Karpas-422 (cell line): ENCODE data around the gene IL20RB. TPM values are rescaled to one million over a fixed set of nuclear protein-coding genes. Genes with fewer than 3 reads are reported as not detected.
A peak's percentile ranks its signal among the peaks of the same experiment; 100 is the strongest.
"Not testable (repeated sequence)": the region's sequence is repeated elsewhere in the genome, so short reads cannot be mapped to it uniquely, and the experiment has no call there.

ENCODE experiments used
- DNase-seq: peaks from one replicate; pipeline ENCODE4 v3.0.0-alpha.2; 2015
- H2AFZ ChIP-seq: fragments of 200-600 bp; sonication (generic); 2 replicates; pipeline ENCODE4 v1.6.1; 2014; ENCODE audit warnings: antibody characterized with exemption, low read length, mixed read lengths
- H3K27ac ChIP-seq: fragments of 200-600 bp; sonication (generic); 2 replicates; pipeline ENCODE4 v1.5.1; 2014; ENCODE audit warnings: mild to moderate bottlenecking, low read length, moderate library complexity
- H3K27me3 ChIP-seq: fragments of 200-600 bp; sonication (generic); 2 replicates; pipeline ENCODE4 v1.6.1; 2014; ENCODE audit warnings: low read length, mixed read lengths
- H3K36me3 ChIP-seq: fragments of 200-600 bp; sonication (generic); 2 replicates; pipeline ENCODE4 v1.6.1; 2014; ENCODE audit warnings: low read length, mixed read lengths; ENCODE audit not compliant: insufficient read depth
- H3K4me1 ChIP-seq: fragments of 200-600 bp; sonication (generic); 2 replicates; pipeline ENCODE4 v1.6.1; 2014; ENCODE audit warnings: mild to moderate bottlenecking, low read length, mixed read lengths
- H3K4me2 ChIP-seq: fragments of 200-600 bp; sonication (generic); 2 replicates; pipeline ENCODE4 v1.6.1; 2014; ENCODE audit warnings: low read length, low read depth, mild to moderate bottlenecking; ENCODE audit not compliant: poor library complexity, severe bottlenecking
- H3K4me3 ChIP-seq: fragments of 200-600 bp; sonication (generic); 2 replicates; pipeline ENCODE4 v1.5.1; 2014; ENCODE audit warnings: mild to moderate bottlenecking, antibody characterized with exemption, low read length, mixed read lengths
- H3K79me2 ChIP-seq: fragments of 200-600 bp; sonication (generic); 2 replicates; pipeline ENCODE4 v1.6.1; 2014; ENCODE audit warnings: mild to moderate bottlenecking, low read length, mixed read lengths
- H3K9ac ChIP-seq: fragments of 200-600 bp; sonication (generic); 2 replicates; pipeline ENCODE4 v1.6.0; 2014; ENCODE audit warnings: low read length
- H3K9me2 ChIP-seq: fragments of 200-600 bp; sonication (generic), shearing (Covaris generic); replicated peaks from 2 replicates; pipeline ENCODE4 v1.6.0; 2014; ENCODE audit warnings: mild to moderate bottlenecking, low read length, moderate library complexity; ENCODE audit not compliant: insufficient read depth
- H3K9me3 ChIP-seq: fragments of 300-700, 200-600 bp; sonication (generic); 2 replicates; pipeline ENCODE4 v1.6.1; 2014; ENCODE audit warnings: low read length, mixed read lengths
- H4K20me1 ChIP-seq: fragments of 200-600 bp; sonication (generic); 2 replicates; pipeline ENCODE4 v1.6.1; 2014; ENCODE audit warnings: mild to moderate bottlenecking, antibody characterized with exemption, low read length, low read depth; ENCODE audit not compliant: insufficient read depth
- total RNA-seq: library from RNA; depleted of rRNA; stranded (reverse); fragments of >200 nt; shearing (Covaris generic); gene quantifications from 2 replicates; pipeline ENCODE4 v1.2.3, GENCODE V29; 2014; ENCODE audit warnings: low replicate concordance

The IL20RB gene
- total RNA-seq, 1 experiment from 2014 or later, result 1.1 TPM

DNA sequence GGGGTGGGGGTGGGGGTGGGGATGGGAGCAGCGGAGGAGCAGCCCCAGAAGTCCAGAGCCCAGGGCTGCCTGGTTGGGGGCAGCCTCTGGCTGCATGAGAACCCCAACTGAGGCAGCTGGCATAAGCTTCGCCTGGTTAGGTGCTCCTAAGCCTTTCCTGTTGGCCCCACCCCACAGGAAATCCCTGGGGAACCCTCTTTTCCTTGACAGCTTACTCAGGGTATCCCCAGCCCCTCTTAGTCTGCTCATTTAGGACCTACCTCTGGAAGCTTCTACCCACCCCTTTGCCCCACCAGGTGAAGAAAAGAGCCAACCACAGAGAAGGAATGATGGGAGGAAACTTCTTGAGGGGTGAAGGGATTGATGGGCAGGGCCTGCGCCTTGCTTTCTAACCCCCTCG, 53.4 kb downstream of the IL20RB start:
- Histone ChIP-seq H3K4me3 (no peak overlapping the region), H2AFZ (no peak overlapping the region), H3K79me2 (no peaks in the 10 kb centered on the region), H3K36me3 (no peaks in the 10 kb centered on the region), H3K4me1 (peaks cover 23% of the 10 kb centered on the region), H4K20me1 (no peaks in the 10 kb centered on the region), H3K9me2 (no peaks in the 10 kb centered on the region), H3K9ac (no peak overlapping the region), H3K27me3 (no peaks in the 10 kb centered on the region), H3K9me3 (no peaks in the 10 kb centered on the region), H3K4me2 (no peak overlapping the region), H3K27ac (no peak overlapping the region)
- no peak for DNase-seq

DNA sequence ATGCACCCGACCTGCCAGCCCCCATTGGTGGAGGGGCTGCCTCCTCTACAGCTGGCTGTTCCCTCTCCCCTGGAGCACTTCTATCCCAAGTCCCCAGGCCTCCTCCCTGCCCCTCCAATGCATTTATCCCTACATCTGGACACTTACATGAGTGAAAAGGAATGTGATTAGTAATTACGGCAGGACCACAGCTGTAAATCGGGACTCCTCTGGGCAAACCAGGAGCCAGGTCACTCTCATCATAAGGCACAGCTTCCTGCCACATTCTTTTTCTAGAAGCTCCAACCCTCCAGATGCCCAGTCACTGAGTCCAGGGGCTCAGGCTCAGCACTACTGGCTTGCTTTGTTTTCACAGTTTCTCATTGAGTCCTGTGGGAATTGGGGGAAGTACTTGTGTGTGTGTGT, 54.3 kb downstream of the IL20RB start:
- no peak for DNase-seq
- Histone ChIP-seq H3K9me3 (no peaks in the 10 kb centered on the region), H3K27ac (no peak overlapping the region), H3K4me1 (peaks cover 23% of the 10 kb centered on the region), H3K9me2 (no peaks in the 10 kb centered on the region), H3K79me2 (no peaks in the 10 kb centered on the region), H3K36me3 (no peaks in the 10 kb centered on the region), H3K9ac (no peak overlapping the region), H3K27me3 (no peaks in the 10 kb centered on the region), H3K4me2 (no peak overlapping the region), H4K20me1 (no peaks in the 10 kb centered on the region), H3K4me3 (no peak overlapping the region), H2AFZ (no peak overlapping the region)

DNA sequence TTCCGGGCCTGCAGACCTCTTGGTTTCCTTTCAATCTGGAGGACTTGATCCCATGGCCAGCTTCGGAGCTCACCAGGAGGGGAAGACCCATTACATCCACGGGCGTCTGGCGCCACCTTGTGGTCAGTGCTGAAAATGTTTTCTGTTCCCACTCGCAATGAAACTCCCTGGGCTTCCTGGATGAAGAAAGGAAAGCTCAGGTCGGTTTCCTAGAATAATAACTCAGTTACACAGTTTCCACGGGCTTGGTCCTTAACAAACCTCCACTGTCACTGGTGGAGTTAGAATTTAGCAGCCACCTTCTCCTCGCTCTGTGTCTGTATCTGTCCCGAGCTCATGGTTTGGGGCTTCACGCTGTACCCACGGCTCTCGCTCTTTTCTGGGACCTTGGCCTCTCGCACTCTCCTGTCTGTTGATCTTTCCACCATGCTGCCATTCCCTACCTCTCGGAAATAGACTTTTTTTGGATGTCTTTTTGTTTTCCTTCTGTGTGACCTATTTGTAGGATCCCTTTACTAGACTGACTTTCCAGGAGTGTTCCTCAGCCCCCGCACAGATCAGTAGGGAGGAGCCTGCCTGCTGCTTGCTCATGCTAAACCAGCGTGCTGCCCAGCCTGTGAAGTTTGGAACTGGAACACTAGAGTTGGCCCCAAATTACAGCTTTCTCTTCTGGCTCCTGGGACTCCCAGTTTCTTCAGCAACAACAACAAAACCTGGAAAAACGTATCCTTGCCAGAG, 56.3 kb downstream of the IL20RB start:
- Histone ChIP-seq H3K27ac (no peak overlapping the region), H3K9ac (peak overlapping the region; percentile 70), H3K4me3 (peak overlapping the region; percentile 68)

DNA sequence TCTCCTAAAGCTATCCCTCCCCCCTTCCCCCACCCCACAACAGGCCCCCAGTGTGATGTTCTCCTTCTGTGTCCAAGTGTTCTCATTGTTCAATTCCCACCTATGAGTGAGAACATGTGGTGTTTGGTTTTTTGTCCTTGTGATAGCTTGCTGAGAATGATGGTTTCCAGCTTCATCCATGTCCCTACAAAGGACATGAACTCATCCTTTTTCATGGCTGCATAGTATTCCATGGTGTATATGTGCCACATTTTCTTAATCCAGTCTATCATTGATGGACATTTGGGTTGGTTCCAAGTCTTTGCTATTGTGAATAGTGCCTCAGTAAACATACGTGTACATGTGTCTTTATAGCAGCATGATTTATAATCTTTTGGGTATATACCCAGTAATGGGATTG, 59.5 kb downstream of the IL20RB start:
- not testable (repeated sequence) for H3K27ac ChIP-seq, H4K20me1 ChIP-seq, DNase-seq, H2AFZ ChIP-seq, H3K9me3 ChIP-seq, H3K9ac ChIP-seq, H3K27me3 ChIP-seq, H3K9me2 ChIP-seq, H3K79me2 ChIP-seq, H3K4me2 ChIP-seq, H3K36me3 ChIP-seq, H3K4me3 ChIP-seq
- H3K4me1 ChIP-seq, result peaks cover 21% of the 10 kb centered on the region

More for the DNA sequence above, 56.3 kb downstream of the IL20RB start:
- peak; percentile 93 for DNase-seq
- Histone ChIP-seq H3K9me2 (no peaks in the 10 kb centered on the region), H2AFZ (peak overlapping the region; percentile 83), H3K27me3 (no peaks in the 10 kb centered on the region), H3K79me2 (no peaks in the 10 kb centered on the region), H3K36me3 (no peaks in the 10 kb centered on the region), H4K20me1 (no peaks in the 10 kb centered on the region), H3K4me2 (peak overlapping the region; percentile 90), H3K4me1 (peaks cover 23% of the 10 kb centered on the region), H3K9me3 (no peaks in the 10 kb centered on the region)

DNA sequence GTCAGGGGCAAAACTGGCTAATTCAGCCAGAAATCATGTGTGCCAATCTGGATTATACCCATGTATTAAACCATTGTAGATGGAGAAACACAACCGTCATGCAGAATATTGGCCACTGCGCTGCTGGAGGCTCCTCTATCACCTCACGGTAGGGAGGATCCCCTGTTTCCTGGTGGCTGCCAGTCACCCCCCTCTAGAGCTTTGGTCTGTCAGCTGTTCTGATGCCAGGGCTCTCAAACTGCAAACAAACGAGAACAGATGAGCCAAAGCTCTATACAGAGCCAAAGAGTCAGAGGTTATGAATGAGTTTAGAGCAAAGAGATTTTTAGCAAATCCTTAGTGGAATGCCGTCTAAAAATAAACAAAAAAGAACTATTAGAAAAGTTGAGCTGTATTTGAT, 62.5 kb downstream of the IL20RB start:
- H4K20me1 ChIP-seq, result no peaks in the 10 kb centered on the region
- no peak overlapping the region for H3K4me2 ChIP-seq
- H3K79me2 ChIP-seq, result no peaks in the 10 kb centered on the region
- no peak overlapping the region for H2AFZ ChIP-seq
- H3K9me3 ChIP-seq, result no peaks in the 10 kb centered on the region
- peaks cover 10% of the 10 kb centered on the region for H3K4me1 ChIP-seq
- H3K4me3 ChIP-seq, result no peak overlapping the region
- DNase-seq, result no peak
- H3K36me3 ChIP-seq, result no peaks in the 10 kb centered on the region
- no peaks in the 10 kb centered on the region for H3K9me2 ChIP-seq
- no peak overlapping the region for H3K27ac ChIP-seq
- no peaks in the 10 kb centered on the region for H3K27me3 ChIP-seq
- no peak overlapping the region for H3K9ac ChIP-seq

DNA sequence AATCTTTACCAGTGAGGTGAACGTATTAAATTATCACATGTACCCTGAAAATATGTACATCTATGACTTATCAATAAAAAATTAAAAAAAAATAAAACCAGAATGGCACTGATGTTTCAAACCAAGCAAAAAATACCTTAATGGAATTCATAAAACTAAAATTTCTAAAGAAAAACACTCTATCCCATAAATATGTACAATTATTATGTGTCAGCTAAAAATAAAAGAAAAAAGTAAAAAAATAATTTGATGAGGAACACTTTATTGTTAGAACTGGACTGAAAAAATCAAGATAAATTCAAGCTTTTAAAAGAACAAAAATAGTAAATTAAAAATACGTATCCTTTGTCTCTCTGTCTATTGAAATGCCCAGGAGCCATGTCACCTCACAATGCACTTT, 63.1 kb downstream of the IL20RB start:
- Histone ChIP-seq H3K9ac (no peak overlapping the region), H4K20me1 (no peaks in the 10 kb centered on the region), H3K9me2 (no peaks in the 10 kb centered on the region), H3K4me2 (no peak overlapping the region), H3K9me3 (no peaks in the 10 kb centered on the region), H3K4me1 (peaks cover 10% of the 10 kb centered on the region), H3K27ac (no peak overlapping the region), H3K36me3 (no peaks in the 10 kb centered on the region), H3K79me2 (no peaks in the 10 kb centered on the region), H3K27me3 (no peaks in the 10 kb centered on the region), H2AFZ (no peak overlapping the region), H3K4me3 (no peak overlapping the region)
- no peak for DNase-seq

DNA sequence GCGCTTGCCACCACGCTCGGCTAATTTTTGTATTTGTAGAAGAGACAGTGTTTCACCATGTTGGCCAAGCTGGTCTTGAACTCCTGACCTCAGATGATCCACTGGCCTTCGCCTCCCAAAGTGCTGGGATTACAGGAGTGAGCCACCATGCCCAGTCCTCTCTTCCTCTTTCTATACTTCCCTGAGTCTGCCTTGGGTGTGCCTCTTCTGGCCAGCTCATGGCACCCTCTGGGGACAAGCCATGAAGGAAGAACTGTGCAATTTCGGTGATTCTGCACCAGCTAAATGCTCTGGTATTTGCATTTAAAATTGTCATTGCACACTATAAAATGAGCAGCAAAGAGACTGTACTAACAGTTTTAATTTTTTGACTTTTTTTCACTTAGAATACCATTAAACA, 66.6 kb downstream of the IL20RB start:
- H3K36me3 ChIP-seq, result no peaks in the 10 kb centered on the region
- no peaks in the 10 kb centered on the region for H4K20me1 ChIP-seq
- H3K79me2 ChIP-seq, result no peaks in the 10 kb centered on the region
- H2AFZ ChIP-seq, result no peak overlapping the region
- H3K27me3 ChIP-seq, result no peaks in the 10 kb centered on the region
- no peaks in the 10 kb centered on the region for H3K9me3 ChIP-seq
- no peak overlapping the region for H3K4me3 ChIP-seq
- H3K27ac ChIP-seq, result no peak overlapping the region
- no peak for DNase-seq
- no peak overlapping the region for H3K4me2 ChIP-seq
- peaks cover 10% of the 10 kb centered on the region for H3K4me1 ChIP-seq
- no peak overlapping the region for H3K9ac ChIP-seq
- H3K9me2 ChIP-seq, result no peaks in the 10 kb centered on the region

DNA sequence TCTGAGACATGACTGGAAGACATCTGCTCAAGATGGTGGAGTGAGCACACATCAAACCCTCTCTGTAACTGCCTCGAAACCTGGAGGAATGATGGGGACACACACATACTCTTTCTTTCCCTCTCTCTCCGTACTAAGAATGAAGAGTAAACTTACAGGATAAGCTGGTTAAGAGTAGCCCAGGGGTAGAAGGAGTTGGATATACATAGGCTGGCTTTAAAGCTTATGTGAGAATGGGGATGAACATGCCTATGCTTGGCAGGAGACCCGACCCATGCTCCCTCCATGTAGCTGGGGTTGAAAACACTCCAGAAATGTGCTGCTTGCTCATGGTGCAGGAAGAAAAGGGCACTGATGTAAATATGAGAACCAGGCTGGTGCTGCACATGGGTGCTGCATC, 68.9 kb downstream of the IL20RB start:
- Histone ChIP-seq H4K20me1 (no peaks in the 10 kb centered on the region), H3K4me1 (peaks cover 10% of the 10 kb centered on the region), H3K4me2 (no peak overlapping the region), H3K27me3 (no peaks in the 10 kb centered on the region), H2AFZ (no peak overlapping the region), H3K9me3 (no peaks in the 10 kb centered on the region), H3K79me2 (no peaks in the 10 kb centered on the region), H3K9me2 (no peaks in the 10 kb centered on the region), H3K27ac (no peak overlapping the region), H3K9ac (no peak overlapping the region), H3K36me3 (no peaks in the 10 kb centered on the region), H3K4me3 (no peak overlapping the region)
- DNase-seq, result no peak
